HG03432 (cell line): ENCODE results near the gene PRELID3B.
A peak's percentile ranks its signal among the peaks of the same experiment; 100 is the strongest.
"Not testable (repeated sequence)": the region's sequence is repeated elsewhere in the genome, so short reads cannot be mapped to it uniquely, and the experiment has no call there.

Experiments used
- ATAC-seq: cut with Tn5 transposase; IDR thresholded peaks from one replicate; pipeline ENCODE4 v1.9.1; 2021; ENCODE audit warnings: mild to moderate bottlenecking, moderate library complexity; ENCODE audit not compliant: unreplicated experiment

Gene PRELID3B

DNA sequence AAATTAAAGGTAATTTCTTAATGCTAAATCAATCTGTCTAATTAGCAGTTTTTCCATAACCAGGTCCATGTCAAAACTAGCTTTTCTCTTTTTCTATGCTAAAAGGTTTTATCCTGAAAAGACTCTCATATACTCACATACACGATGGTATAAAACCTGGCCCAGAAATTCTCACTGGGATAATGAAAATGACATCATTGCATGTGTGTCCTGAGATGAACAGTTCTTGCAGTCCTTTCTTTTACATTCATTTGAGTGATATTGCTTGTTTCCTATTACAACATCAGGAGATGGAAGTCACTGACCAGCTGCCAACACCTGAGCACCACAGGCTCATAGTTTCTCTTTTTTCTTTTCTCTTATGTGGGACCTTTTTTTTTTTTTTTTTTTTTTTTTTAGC, 7.9 kb upstream of the PRELID3B start:
- ATAC-seq, result no peak

DNA sequence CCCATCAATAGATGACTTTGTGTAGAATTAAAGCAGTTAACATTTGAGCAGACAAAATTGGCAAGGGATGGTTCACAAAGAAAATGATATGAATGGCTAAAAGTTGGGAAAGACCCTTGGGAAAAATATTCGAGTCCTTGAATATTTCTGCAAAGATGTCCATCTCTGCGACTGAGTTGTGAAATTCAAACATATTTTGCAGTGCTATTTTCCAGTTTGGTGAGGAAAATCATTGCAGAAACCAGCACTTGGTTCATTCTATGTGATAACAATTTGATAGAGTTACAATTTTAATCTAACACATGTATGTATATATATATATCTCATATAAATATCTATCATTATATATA, 6.1 kb upstream of the PRELID3B start:
- ATAC-seq, result no peak

DNA sequence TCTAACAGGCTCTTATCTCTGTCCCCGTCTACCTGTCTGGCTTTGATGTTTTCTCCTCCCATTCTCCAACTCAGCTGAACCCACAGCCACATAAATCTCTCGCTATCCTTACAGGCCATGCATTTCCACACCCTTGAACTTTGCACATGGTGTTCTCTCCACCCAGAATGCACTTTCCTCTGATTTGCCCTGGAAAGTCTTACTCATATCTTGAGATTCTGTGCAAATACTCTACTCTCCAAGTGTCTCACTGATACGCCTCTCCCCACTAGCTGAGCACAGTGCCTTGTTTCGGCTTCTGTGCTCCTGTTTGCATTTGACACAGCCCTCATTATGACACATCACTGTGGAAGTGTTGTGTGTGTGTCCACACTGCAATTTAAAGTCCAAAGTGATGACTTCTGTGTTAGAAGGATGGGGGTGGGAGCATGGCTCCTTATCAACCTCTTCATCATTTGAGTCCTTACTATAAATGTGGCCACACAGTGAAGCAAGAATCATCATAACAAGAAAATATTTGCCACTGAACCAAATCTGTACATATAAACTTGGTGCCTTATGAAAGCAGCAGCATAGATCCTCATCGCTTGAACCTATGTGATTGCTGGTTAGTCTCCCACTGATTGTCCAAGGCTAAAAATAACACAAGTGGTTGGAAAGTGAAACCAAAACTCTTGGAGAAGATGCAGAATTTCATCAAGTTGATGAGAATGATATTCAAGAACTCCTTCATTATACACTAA, 5.5 kb upstream of the PRELID3B start:
- ATAC-seq, result no peak

DNA sequence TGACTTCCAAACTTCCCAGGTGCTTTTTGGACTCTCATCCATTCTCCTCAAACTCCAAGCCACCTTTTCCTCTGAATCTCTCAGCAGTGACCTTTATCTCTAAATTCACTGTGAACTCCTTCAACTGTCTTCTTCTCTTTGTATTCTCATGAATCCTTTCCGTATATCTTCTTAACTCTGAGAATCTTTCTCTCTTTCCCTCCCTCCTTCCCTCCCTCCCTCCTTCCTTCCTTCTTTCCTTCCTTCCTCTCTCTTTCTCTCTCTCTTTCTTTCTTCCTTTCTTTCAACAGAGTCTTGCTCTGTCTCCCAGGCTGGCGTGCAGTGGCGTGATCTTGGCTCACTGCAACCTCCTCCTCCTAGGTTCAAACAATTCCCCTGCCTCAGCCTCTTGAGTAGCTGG, 4.3 kb upstream of the PRELID3B start:
- no peak for ATAC-seq

DNA sequence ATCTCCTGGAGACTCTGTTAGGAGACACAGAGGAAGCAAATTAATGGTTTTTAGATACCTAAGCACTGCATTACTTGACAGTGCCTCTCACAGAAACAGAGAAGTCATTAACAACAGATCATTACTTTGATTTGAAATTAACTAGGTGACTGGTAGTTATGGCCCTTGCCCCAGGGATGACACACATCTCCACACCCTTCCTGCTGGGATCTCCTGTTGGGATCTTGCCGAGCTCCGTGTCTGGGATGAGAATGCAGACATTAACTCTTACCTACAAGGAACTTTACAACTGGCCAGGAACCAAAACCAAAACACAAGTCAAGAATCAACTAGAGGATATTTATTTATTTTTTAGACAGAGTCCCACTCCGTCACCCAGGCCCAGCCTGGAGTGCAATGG, 2.2 kb upstream of the PRELID3B start:
- ATAC-seq, result no peak

DNA sequence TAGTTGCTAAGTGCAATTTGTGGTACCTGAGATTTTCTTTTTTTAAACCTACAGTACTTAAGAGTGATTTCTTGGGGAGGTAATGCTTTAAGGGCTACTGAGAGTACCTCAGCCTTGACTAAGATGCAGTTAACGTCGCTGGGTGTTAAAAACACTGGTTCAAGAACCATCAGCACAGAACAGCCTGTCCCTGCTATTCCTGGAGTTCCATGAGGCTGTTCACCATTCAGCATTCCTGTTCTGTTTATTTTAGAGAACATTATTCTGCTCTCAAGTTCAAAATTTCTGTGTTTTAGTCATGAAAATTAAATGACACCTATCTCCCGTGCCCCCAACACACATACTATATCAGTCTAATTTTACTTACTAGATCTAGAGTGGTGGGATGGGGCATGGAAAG, 1.7 kb upstream of the PRELID3B start:
- ATAC-seq, result no peak

DNA sequence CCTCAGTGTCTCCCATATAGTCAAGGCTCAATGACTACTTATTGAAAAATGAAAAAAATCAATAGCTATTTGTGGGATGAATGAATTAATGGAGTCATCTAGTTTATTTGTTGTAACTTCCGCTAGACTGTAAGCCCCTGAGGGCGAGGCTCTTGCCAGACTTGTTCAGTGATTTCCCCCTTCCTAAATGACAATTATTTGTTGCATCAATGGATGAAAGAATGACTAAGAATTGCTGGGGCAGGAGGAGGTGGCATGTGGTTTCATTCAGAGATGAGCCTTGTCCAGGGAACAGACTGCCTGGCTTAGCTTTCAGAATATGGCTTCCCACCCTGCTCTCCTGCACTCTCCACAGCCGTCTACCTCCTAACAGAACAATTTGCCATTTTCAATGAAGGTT, 1.1 kb upstream of the PRELID3B start:
- ATAC-seq, result no peak

DNA sequence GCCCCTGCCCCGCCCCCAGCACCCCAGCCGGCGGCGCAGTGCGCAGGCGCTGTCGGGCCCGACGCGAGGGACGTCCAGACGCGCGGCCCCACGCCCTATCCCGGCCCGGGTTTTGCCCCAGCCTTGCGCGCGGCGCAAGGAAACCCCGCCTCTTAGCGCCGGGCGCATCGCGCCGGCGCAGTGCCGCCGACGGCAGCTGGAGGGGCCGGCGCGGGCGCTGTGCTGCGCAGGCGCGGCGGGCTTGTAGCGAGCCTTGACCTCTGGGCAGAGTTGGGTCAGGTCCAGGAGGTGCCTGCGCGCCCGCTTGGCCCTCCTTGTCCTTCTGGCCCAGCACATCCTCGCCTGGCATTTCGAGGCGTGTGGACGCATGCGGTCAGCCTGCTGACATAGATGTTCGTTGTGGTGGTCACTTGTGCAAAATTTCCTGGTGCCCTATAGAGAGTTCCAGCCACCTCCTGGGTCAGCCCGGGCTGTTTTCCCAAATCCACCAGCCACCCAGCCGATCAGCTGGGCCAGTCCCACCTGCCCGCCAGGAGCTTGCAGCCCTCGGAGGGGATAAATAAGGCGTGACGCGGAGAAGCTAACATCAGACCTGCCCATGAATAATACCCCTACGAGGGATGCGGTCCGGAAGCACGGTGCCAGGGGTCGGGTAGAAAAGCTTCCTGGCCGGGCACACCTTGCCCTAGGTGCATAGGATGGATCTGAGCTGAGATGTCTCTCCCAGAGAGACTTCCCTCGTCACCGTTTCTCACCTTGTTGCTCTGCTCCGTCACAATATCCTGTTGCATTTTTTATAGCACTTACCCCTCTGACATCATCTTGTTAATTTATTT, 428 bp upstream of the PRELID3B start:
- ATAC-seq, result peak; percentile 92

DNA sequence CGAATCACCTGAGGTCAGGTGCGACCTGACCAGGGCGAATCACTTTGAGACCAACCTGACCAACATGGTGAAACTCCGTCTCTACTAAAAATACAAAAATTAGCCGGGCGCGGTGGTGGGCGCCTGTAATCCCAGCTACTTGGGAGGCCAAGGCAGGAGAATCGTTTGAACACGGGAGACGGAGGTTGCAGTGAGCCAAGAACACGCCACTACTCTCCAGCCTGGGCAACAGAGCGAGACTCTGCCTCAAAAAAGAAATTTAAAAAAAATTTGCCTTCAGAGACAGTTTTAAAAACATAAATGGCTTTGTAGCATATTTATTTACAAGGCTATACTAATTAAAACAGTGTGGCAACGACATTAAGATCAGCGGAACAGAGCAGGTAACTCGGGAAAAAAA, 1.1 kb downstream of the PRELID3B start:
- not testable (repeated sequence) for ATAC-seq

DNA sequence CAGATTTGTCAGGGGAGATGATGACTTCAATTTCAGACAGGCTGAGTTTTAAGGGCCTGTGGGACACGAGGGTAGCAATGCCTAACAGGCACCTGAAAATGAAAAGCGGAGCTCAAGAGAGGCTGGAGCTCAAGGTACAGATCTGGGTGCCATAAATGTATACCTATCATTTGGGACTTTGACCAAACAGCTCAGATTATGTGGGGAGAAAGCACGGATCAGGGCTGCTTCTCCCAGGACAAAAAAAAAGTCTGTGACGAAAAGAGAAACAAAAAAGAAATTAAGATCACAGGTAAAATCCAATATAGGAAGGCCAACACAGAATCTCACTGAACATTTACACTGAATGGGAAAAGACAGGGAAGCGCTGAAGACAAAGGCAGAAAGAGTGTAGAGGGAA, 1.9 kb downstream of the PRELID3B start:
- no peak for ATAC-seq

DNA sequence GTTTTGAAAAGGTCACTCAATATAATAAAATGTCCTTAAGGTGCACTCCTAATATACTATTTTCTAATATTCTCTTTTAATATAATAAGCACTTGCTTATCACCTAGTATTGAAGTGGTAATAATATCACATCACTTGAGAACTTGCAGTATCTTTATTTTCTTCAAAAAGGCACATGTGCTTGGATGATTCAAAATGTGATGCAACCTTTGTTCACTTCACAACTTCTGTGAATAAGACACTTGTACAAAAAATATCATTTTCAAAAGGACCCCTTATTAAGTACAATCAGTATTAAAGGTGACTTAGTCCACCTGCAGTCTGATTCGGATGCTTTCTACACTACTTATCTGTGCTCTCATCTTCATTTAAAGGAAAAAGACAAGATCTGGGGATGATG, 3.4 kb downstream of the PRELID3B start:
- ATAC-seq, result no peak

DNA sequence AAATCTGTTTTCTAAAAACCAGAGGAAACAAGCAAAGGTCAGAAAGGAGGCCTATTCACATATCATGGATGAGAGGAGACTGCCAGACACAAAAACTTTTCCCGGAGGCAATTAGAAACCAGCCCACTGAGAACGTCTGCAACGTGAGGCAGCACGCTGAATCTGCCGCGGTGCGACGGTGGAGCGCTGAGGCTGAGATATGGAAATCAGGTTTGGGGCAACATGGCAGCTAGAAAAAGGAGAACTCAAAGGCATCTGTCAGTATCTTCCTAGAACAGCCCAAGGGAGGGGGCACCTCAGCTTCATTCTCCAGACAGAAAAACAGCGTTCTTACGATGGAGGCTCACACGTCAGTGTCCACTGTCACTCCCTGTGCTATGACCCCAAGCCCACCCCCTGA, 5.2 kb downstream of the PRELID3B start:
- ATAC-seq, result no peak

DNA sequence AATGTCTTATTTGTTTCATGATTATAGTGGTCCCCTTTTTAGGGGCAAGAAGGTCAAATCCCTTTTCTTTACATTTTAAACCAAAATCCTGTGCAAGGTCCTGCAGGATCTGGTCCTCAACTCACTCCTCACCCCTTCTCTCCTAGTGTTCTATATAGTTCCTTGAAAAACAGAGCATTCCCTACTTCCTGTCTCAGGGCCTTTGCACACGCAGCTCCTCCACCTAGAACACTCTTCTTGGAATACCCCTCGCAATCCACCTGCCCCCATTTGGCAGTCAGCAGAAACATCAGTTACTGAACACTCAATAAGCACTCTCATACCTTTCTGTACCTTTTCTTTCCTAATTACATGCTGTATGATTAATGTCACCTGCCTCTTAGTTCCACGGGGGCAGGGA, 7.2 kb downstream of the PRELID3B start:
- ATAC-seq, result no peak

DNA sequence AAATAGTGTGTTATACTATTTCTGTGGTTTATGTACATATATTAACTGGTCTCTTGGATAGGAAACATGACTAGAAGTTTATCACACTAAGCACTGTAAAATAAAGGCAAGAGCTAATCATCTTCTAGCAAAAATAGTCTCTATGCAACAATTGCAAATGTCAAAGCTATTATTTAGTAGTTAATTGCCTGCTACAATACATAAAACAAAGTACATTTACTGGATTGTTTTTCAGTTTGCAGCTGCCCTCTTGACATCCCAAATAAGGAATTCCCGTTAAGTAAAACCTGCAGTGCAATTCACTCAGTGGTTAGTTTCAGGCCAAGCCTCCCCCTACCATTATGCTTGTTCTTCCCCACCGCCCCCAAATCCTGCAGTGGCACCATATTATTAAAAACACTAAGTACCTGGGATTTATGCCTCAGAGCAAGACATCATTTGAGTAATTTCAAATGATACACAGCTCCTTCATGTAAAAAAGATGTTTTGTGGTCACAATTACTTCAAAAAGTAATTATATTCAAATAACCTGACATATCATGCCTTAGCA, 8.9 kb downstream of the PRELID3B start:
- no peak for ATAC-seq

DNA sequence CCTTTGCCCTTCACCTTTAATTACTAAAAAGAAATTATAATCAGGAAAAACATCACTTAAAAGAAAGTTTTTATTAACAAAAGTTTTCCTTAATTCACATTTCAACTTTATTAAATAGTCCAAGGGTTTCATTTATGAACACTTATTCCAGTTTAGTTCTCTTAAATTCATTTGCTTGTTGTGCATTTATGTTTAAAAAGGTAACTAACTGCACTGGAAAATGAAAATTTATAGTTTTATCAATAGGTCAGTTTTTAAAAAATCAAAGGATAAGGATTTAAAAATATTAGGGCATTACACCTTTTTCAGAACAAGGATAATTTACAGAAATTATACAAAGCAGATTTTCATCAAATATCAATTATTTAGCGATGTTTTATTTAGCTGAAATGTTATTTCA, 9.5 kb downstream of the PRELID3B start:
- no peak for ATAC-seq

DNA sequence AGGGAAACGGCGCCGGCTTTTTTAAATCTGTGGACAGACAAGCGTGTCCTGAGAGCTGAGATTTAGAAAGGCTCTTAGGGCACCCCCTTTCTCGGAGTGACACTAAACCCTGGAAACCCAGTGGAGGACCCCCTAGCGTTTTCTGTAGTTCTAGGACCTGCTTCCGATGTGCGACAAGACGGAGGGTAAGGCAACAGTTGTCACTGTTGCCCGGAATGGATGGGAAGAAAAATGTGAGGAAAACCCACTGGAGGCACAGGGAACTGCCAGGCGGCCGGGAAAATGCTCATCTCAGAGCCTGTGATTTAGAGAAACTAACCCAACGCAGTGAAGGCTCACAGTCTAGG, 9.9 kb downstream of the PRELID3B start:
- no peak for ATAC-seq

DNA sequence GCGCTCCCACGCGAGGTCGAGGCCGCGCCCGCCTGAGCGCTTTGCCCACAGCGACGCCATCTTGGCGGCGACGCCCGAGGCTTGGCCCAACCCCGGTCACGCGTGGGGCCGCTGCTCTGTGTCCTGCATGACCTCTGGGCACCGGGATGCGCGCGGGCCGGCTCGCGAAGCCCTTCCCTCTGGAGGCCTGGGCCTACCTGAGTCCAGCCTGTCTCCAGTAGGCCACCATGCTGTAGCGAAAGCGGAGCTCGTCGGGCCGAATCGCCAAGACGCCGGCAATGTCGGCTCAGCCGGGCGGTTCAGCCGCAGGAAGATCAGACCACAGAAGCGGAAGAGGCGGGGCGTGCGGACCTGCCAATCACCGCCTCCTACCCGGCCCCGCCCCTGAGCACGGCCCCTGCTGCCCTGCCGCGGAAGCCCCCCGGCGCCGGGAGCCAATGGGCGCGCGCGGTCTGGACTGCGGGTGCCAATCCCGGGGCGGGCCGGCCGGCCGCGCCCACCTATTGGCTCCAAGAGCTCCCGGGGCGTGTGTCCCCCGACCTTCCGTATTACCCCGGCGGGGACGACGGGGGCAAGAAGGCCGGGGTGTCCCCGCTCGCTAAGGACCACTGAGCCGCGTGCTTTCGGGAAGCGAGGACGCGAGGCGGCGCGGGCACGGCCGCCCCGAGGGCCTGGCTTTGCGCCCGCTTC, 10.4 kb downstream of the PRELID3B start, which contains the start of gene ATP5F1E:
ATP5F1E (minus strand) TSS at position 313 of the 690 bp plus-strand sequence; CDS start at position 229, 84 bp downstream.
- ATAC-seq, result peak; percentile 96

DNA sequence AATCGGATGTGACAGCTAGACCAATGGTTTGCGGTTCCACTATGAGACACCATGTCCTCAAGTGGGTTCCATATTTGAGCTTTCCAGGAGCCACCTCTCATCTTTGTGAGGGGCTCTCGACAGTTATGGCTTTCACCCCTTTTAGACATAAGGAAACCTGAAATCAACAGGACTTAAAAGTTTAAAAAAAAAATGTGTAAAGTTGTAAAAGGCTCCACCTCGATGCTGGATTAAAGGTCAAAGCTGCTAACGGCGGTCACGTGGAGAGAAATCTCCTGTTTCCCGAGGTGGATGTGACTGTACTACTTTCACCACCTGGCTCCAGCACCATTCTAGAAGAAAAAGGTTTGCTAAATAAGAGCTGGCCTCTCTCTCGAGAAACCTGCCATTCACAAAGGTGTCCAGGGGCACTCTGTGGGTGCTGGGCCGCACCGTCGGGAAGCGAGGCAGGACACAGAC, 11.0 kb downstream of the PRELID3B start:
- ATAC-seq, result no peak

DNA sequence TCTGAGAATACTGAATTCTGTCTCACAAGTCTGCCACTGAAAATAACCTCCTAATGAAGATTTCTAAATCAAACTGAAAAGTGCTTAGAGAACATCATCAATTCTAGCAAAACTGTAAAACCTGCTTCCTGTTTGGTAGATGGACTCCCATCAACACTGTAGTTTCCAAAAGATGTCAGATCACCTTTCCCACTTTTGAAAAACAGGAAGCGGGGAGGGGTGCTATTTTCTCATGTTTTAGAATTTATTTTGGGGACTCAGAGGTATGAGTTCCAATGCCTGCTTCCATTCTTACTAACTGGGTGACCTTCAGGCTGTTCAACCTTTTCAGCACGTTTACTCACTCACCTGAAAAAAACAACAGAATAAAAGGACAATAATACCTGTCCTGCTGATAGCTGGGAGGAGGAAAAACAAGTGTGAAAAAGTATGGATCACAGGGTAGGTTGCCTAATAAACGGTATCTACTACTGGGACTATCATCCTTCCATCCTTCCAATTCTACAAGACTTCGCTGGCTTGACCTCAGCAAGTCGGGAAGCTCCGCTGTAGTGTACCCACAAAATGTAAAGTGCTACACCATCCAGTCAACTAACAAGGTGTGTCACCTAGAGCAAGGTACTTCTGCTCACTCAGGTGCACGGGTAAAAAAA, 11.5 kb downstream of the PRELID3B start:
- no peak for ATAC-seq

DNA sequence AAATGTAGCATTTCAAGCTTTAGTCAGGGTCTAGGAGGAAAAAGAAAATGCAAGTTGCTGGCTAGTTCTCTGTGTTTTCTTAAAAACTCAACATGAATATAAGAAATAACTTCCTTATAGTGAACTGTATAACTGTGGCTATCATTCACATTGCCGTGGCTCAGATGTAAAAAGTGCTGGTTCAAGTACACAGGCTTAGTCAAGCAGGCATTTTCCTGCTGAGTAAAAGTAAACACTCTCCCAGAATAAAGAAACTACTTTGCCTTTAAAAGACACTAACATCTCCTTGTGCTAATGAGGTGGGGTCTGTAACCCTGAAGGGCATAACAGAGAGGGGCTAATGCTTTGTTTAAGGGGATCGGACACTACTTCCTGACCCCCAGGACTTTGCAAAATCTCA, 13.8 kb downstream of the PRELID3B start:
- no peak for ATAC-seq

DNA sequence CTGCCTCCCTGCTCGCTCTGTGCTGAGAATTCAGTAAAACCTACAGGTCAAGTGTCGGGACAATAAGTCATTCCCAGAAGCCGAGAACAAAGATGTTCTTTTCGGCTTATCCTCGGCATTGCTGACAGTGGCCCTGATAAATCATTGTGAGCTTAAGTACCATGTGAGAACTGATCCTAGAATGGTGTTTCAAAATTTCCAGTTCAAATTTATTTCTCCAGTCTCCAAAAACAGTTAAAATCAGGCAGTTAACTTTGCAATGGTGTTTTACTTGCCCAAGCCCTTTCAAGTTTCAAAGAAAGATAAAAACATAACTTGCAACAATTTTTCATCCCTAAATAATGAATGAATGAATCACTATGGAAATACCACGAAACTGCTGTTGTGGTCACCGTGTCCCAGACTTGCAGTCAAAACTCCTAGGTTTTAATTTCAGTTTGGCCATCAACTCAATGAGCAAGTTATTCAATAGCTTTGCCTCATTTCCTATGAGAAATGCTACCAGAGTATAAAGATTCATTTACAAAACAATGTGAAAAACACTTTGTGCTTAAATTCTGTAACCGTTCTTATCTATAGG, 14.8 kb downstream of the PRELID3B start:
- ATAC-seq, result no peak
